ENCODE measurements around the gene AGAP1.

- TF ChIP-seq CTCF (IDR thresholded peaks at IDR 0.05; ENCODE audit: low read depth, low read length, missing input control): no peak
- no peak for TF ChIP-seq ZBTB33 (IDR thresholded peaks at IDR 0.05)
- no peak for TF ChIP-seq NR2F2 (IDR thresholded peaks at IDR 0.05)
- no peak for TF ChIP-seq YY1 (IDR thresholded peaks at IDR 0.05)
- TF ChIP-seq RAD21 (IDR thresholded peaks at IDR 0.05): no peak
- no peak for TF ChIP-seq REST (IDR thresholded peaks at IDR 0.05)
- no peak for TF ChIP-seq ATF3 (IDR thresholded peaks at IDR 0.05)
- TF ChIP-seq TAF1 (conservative IDR thresholded peaks at IDR 0.05): no peak
- TF ChIP-seq RXRA (IDR thresholded peaks at IDR 0.05): no peak
Measured at GRCh38 chr2:235676536-235676799, 182.6 kb downstream of the AGAP1 start.

Data from liver (tissue), 3 donors.